GM19025 (cell line): Measurements from ENCODE around the gene TPM2.

ENCODE experiments used
- ATAC-seq: cut with Tn5 transposase; IDR thresholded peaks from one replicate; pipeline ENCODE4 v1.9.1; 2021; ENCODE audit warnings: mild to moderate bottlenecking, low read depth, moderate library complexity; ENCODE audit not compliant: unreplicated experiment

Gene TPM2

DNA sequence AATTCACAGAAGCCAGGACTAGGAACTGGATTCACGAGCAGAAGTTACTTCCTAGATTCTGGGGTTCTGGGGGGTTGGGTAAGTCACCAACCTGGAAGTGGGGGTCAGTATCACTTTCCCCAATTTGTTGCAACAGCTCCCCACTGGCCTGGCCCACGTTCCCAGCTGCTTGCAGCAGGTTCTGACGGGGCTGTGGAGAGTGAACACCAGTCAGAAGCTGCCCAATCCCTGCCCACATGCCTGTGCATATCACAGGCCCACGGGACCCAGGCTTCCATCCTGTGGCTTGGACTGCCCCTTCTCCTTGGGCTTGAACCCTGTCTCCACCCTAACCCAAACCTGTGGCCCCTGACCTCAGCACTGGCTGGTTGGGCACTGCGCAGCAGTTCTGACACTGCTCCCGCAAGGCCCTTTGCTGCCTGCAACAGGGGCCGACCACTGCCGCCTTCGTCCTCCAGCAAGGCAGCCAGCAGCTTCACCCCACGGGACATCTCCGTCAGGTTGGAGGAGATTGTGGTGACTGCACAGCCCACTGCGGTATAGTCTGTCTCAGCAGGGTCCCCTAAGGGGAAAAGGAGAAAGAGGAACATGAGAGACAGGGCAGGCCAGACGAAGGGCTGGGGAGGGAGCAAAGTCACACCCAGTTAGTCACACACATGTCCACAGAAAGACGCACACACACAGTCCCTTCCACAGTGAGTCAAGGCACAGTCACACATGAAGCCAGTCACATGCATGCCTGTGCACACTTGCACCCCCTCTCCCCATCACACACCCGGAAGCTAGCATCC lies 29.2 kb upstream of the TPM2 start:
- no peak for ATAC-seq

GRCh38 chr9:35717132-35717870 lies 27.6 kb upstream of the TPM2 start:
- ATAC-seq: no peak

GRCh38 chr9:35716230-35716629 lies 26.5 kb upstream of the TPM2 start:
- no peak for ATAC-seq

DNA sequence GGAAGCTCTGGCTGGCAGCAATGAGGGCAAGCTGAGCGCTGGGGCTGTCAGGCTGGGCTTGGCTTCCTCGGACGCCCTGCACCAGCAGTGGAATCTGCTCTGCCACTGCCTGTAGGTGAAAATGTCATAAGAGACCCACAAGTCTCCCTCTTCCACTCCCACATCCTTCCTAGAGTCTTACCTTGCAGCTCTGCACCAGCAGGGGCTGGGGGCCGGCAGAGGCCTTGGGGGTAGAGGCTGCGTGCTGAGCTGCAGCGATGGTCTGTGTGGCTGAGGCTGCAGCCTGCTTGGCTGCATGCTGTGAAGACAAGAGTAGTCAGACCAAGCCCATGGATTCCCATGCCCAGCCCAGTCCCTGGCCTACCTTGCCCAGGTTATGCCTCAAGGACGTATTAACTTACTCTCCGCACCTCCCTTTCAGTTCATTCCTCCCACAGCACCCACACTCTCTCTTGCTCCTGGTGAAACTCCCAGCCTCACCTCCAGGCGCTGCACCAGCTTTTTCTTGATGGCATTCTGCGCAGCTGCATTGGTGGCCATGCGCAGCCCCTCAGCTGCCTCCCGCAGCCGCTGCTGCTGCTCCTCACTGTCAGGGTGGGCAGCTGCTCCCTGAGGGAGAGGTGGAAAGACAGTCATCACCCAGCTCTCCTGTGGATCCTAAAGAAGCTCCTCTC lies 25.0 kb upstream of the TPM2 start:
- no peak for ATAC-seq

DNA sequence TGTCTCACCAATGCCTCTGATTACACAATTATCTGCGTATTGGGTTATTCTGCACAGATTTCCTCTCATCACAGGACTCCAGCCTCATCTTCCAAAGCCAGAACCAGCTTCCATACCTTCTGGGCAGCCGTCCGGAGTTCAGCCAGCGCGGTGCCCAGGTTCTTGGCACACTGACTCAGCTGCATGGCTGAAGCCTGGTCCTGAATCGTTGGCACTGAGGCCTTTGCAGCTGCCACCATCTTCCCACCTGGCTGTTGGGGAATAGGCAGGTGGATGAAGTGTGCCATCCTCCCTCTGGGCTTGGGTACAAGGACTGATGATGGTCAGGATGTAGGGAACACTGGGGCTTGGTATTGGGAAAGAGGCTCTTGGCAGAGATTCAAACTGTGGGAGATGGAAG lies 24.4 kb upstream of the TPM2 start:
- no peak for ATAC-seq

- ATAC-seq: no peak
These were observed 23.9 kb upstream of the TPM2 start for GRCh38 chr9:35713578-35713977.

DNA sequence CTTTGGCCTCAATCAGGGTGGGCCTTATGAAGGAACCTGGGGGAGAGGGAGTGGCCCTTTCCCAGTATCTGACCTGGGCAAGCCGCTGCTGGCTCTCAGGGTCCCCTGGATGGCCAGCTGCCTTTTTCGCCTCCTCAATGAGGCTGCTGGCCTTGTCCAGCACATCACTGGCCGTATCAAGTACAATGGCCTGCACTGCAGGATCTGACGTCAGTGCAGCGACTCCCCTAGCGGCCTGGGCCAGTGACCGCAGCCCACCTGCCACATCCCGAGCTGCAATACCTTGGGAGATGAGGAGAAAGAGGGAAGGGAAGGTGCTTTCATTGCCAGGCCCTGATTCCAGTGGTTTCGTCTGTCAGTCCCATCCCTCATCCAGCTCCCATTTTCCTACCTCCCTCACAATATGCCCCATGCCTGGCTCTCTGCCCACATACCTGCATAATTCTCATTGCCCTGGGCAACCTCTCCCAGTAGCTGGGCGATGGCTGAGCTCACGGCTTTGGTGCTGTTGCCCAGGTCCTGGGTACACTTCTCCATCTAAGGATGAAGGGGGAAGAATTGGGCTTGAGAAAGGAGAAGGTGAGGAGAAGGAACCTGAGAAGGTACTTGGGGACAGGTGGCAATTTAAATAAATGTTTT lies 23.2 kb upstream of the TPM2 start:
- ATAC-seq: no peak

GRCh38 chr9:35711501-35712428 lies 22.0 kb upstream of the TPM2 start:
- no peak for ATAC-seq

GRCh38 chr9:35710818-35711500 lies 21.2 kb upstream of the TPM2 start:
- no peak for ATAC-seq

DNA sequence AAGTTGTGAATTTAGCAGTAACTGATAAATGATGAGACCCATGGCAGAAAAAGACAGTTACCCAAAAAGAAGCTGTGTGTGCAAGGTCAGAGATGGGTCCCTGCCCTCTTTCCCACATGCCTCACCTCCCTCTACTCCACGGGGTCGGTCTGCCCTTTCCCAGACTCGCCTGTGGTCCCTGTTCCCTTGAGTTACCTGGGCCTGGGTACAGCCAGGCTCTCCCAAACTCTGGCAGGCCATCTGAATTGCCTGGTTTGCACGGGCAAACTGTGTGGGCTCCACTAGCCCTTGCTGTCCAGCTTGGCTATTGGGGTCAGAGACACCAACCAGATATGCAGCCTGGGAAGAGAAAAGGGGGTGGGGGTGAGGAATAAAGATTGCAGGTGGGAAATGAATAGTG lies 18.4 kb upstream of the TPM2 start:
- no peak for ATAC-seq

DNA sequence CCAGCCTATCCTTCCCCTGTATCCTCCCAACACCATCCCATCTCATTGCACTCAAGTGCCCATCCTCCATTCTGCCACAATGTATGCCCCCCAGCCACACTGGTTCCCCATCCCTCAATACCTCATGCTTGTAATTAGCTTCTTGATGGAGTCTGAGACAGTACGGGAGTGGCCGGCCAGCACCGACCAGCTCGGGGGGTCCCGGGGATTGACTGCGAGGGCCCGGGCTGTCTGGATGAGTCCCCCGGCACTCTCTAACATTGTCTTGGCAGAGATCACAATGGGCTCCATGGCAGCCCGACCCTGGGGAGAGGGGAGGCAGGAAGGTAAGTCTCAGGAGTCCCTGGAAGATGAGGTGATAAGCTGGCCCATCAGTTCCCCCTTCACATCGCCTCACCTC lies 17.2 kb upstream of the TPM2 start:
- ATAC-seq: no peak

- no peak for ATAC-seq
These were observed 16.2 kb upstream of the TPM2 start for GRCh38 chr9:35705836-35706430.

- ATAC-seq: no peak
These were observed 15.6 kb upstream of the TPM2 start for GRCh38 chr9:35705372-35705771.

DNA sequence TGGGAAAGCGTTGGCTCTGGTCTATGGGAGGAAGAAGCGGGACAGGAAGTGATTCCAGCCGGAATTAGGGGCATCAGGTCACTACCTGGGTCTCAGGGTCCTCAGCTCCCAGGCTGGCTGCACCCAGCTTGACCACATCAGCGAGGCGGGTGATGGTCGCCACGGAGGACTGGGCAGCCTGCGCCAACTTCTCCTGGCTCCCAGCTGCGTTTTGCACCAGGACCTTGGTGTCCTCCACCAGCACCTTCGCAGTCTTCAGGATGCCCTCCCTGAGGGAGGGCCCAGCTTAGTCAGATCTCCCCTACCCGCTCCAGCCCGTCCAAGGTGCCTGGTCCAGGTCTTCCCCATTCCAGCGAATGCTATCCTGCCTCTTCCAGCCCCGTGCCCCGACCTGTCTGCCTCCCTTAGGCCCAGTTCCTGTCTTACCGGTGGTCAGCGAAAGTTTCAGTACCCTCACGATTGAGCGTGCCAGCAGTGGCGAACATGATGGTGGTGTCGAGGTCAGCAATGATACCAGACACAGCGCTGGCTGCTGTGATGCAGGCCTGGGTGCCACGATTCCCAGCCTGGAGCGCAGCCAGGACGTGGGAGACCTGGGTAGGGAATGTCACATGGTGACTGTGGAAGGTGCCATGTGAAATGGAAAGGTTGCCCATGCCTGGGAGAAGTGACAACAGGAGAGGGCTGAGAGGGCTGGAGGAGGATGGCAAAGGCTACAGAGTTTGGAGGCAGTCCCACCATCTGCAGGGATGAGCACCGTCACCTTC lies 14.4 kb upstream of the TPM2 start:
- ATAC-seq: no peak

- ATAC-seq: no peak
These were observed 13.0 kb upstream of the TPM2 start for GRCh38 chr9:35702696-35703095.

DNA sequence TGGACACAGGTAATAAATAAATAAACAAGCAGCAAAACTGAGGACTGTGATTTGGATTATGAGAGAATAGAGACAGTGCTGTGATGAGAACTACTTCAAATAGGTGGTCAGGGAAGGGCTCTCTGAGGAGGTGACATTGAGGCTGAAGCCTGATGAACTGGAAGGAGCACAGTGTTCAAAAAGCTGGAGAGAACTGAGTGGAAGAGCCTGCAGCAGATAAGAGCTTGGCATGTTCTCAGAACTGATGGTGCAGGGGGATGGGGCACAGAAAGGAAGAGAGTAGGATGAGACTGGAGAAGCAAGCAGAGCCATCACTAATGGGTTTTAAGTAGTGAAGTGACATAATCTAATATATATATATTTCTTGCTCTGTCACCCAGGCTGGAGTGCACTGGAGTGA lies 11.2 kb upstream of the TPM2 start:
- ATAC-seq: no peak

GRCh38 chr9:35700031-35700430 lies 10.3 kb upstream of the TPM2 start:
- no peak for ATAC-seq

DNA sequence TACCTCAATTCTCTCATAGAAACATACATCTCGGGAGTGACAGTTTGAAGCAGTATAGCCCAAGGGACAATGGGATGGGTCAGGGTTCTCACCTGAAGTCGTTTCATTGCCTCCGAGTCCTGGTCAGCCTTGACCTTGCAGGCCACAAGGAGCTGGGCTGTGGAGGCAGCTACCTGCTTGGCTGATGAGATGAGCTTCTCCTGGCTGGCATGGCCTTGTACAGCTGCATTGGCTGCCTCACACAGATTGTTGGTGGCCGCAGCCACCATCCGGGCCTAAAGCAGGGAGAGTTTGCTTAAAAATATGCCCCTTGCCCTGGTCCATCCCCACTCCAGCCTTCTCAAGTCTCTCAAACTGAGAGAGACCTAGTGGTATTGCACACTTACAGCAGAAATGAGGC lies 8.5 kb upstream of the TPM2 start:
- no peak for ATAC-seq
